ENCODE results near the gene NUDT1. TPM values are rescaled to one million over a fixed set of nuclear protein-coding genes. Genes with fewer than 3 reads are reported as not detected.

NUDT1 gene
- polyA plus RNA-seq, 2 donors = 24.7 to 41.0 TPM

GRCh38 chr7:2282185-2282751 is 40.2 kb downstream of the NUDT1 start:
- peaks cover 0 to 2% of the 10 kb centered on the region in 2 donors for H3K36me3 ChIP-seq (ENCODE audit: control insufficient read depth in 2 of 2, insufficient read depth in 2 of 2, low read length in 1 of 2)
- H3K4me3 ChIP-seq (ENCODE audit: low read depth in 1 of 2, low read length in 2 of 2) = no peak overlapping the region
- no peaks in the 10 kb centered on the region for H3K4me1 ChIP-seq (ENCODE audit: control insufficient read depth in 2 of 2, insufficient read depth in 2 of 2, low read length in 1 of 2)
- H3K9me3 ChIP-seq (ENCODE audit: control insufficient read depth in 2 of 2, insufficient read depth in 1 of 2, low read depth in 1 of 2, low read length in 1 of 2) = no peaks in the 10 kb centered on the region
- no peaks in the 10 kb centered on the region for H3K27me3 ChIP-seq (ENCODE audit: control insufficient read depth in 1 of 2, insufficient read depth in 2 of 2, low read length in 2 of 2)
- WGBS, 2 donors = 84 to 87% methylated on average over 14 of the region's 14 CpGs
- no peak overlapping the region for H3K27ac ChIP-seq (ENCODE audit: low read depth in 2 of 2, low read length in 1 of 2)

GRCh38 chr7:2283074-2283473 is 41.0 kb downstream of the NUDT1 start:
- 93 to 95% methylated on average over 20 of the region's 20 CpGs for WGBS, 2 donors
- no peaks in the 10 kb centered on the region for H3K36me3 ChIP-seq (ENCODE audit: control insufficient read depth in 2 of 2, insufficient read depth in 2 of 2, low read length in 1 of 2)
- H3K27ac ChIP-seq (ENCODE audit: low read depth in 2 of 2, low read length in 1 of 2) = no peak overlapping the region

GRCh38 chr7:2287745-2288144 is 45.7 kb downstream of the NUDT1 start:
- 87 to 89% methylated on average over 8 of the region's 8 CpGs for WGBS, 2 donors
- Histone ChIP-seq H3K27me3 (ENCODE audit: control insufficient read depth in 1 of 2, insufficient read depth in 2 of 2, low read length in 2 of 2) (no peaks in the 10 kb centered on the region), H3K4me3 (ENCODE audit: low read depth in 1 of 2, low read length in 2 of 2) (no peak overlapping the region), H3K27ac (ENCODE audit: low read depth in 2 of 2, low read length in 1 of 2) (no peak overlapping the region), H3K36me3 (ENCODE audit: control insufficient read depth in 2 of 2, insufficient read depth in 2 of 2, low read length in 1 of 2) (no peaks in the 10 kb centered on the region), H3K9me3 (ENCODE audit: control insufficient read depth in 2 of 2, insufficient read depth in 1 of 2, low read depth in 1 of 2, low read length in 1 of 2) (no peaks in the 10 kb centered on the region), H3K4me1 (ENCODE audit: control insufficient read depth in 2 of 2, insufficient read depth in 2 of 2, low read length in 1 of 2) (no peaks in the 10 kb centered on the region)

More at GRCh38 chr7:2283074-2283473, 41.0 kb downstream of the NUDT1 start:
- H3K27me3 ChIP-seq (ENCODE audit: control insufficient read depth in 1 of 2, insufficient read depth in 2 of 2, low read length in 2 of 2) = no peaks in the 10 kb centered on the region
- H3K4me3 ChIP-seq (ENCODE audit: low read depth in 1 of 2, low read length in 2 of 2) = no peak overlapping the region
- H3K4me1 ChIP-seq (ENCODE audit: control insufficient read depth in 2 of 2, insufficient read depth in 2 of 2, low read length in 1 of 2) = no peaks in the 10 kb centered on the region
- H3K9me3 ChIP-seq (ENCODE audit: control insufficient read depth in 2 of 2, insufficient read depth in 1 of 2, low read depth in 1 of 2, low read length in 1 of 2) = no peaks in the 10 kb centered on the region

GRCh38 chr7:2288503-2288902 is 46.5 kb downstream of the NUDT1 start:
- 92% methylated on average over 8 of the region's 8 CpGs for WGBS, 2 donors
- H3K9me3 ChIP-seq (ENCODE audit: control insufficient read depth in 2 of 2, insufficient read depth in 1 of 2, low read depth in 1 of 2, low read length in 1 of 2) = no peaks in the 10 kb centered on the region
- H3K4me1 ChIP-seq (ENCODE audit: control insufficient read depth in 2 of 2, insufficient read depth in 2 of 2, low read length in 1 of 2) = no peaks in the 10 kb centered on the region
- no peak overlapping the region for H3K4me3 ChIP-seq (ENCODE audit: low read depth in 1 of 2, low read length in 2 of 2)
- no peaks in the 10 kb centered on the region for H3K27me3 ChIP-seq (ENCODE audit: control insufficient read depth in 1 of 2, insufficient read depth in 2 of 2, low read length in 2 of 2)
- H3K36me3 ChIP-seq (ENCODE audit: control insufficient read depth in 2 of 2, insufficient read depth in 2 of 2, low read length in 1 of 2) = no peaks in the 10 kb centered on the region
- H3K27ac ChIP-seq (ENCODE audit: low read depth in 2 of 2, low read length in 1 of 2) = no peak overlapping the region

GRCh38 chr7:2289111-2289586 is 47.1 kb downstream of the NUDT1 start:
- Histone ChIP-seq H3K27ac (ENCODE audit: low read depth in 2 of 2, low read length in 1 of 2) (no peak overlapping the region), H3K4me1 (ENCODE audit: control insufficient read depth in 2 of 2, insufficient read depth in 2 of 2, low read length in 1 of 2) (no peaks in the 10 kb centered on the region), H3K27me3 (ENCODE audit: control insufficient read depth in 1 of 2, insufficient read depth in 2 of 2, low read length in 2 of 2) (no peaks in the 10 kb centered on the region), H3K9me3 (ENCODE audit: control insufficient read depth in 2 of 2, insufficient read depth in 1 of 2, low read depth in 1 of 2, low read length in 1 of 2) (no peaks in the 10 kb centered on the region), H3K4me3 (ENCODE audit: low read depth in 1 of 2, low read length in 2 of 2) (no peak overlapping the region), H3K36me3 (ENCODE audit: control insufficient read depth in 2 of 2, insufficient read depth in 2 of 2, low read length in 1 of 2) (no peaks in the 10 kb centered on the region)
- WGBS, 2 donors = 73 to 81% methylated on average over 20 of the region's 20 CpGs

GRCh38 chr7:2289621-2290020 is 47.6 kb downstream of the NUDT1 start:
- Histone ChIP-seq H3K27ac (ENCODE audit: low read depth in 2 of 2, low read length in 1 of 2) (no peak overlapping the region), H3K9me3 (ENCODE audit: control insufficient read depth in 2 of 2, insufficient read depth in 1 of 2, low read depth in 1 of 2, low read length in 1 of 2) (no peaks in the 10 kb centered on the region), H3K4me1 (ENCODE audit: control insufficient read depth in 2 of 2, insufficient read depth in 2 of 2, low read length in 1 of 2) (no peaks in the 10 kb centered on the region), H3K27me3 (ENCODE audit: control insufficient read depth in 1 of 2, insufficient read depth in 2 of 2, low read length in 2 of 2) (no peaks in the 10 kb centered on the region), H3K4me3 (ENCODE audit: low read depth in 1 of 2, low read length in 2 of 2) (no peak overlapping the region), H3K36me3 (ENCODE audit: control insufficient read depth in 2 of 2, insufficient read depth in 2 of 2, low read length in 1 of 2) (no peaks in the 10 kb centered on the region)
- 86 to 89% methylated on average over 13 of the region's 13 CpGs for WGBS, 2 donors

GRCh38 chr7:2290877-2291276 is 48.9 kb downstream of the NUDT1 start:
- no peaks in the 10 kb centered on the region for H3K36me3 ChIP-seq (ENCODE audit: control insufficient read depth in 2 of 2, insufficient read depth in 2 of 2, low read length in 1 of 2)
- WGBS, 2 donors = 95 to 96% methylated on average over 6 of the region's 6 CpGs

GRCh38 chr7:2295936-2296620 is 54.1 kb downstream of the NUDT1 start:
- 76 to 77% methylated on average over 6 of the region's 6 CpGs for WGBS, 2 donors
- H3K36me3 ChIP-seq (ENCODE audit: control insufficient read depth in 2 of 2, insufficient read depth in 2 of 2, low read length in 1 of 2) = no peaks in the 10 kb centered on the region
- no peaks in the 10 kb centered on the region for H3K27me3 ChIP-seq (ENCODE audit: control insufficient read depth in 1 of 2, insufficient read depth in 2 of 2, low read length in 2 of 2)
- H3K4me3 ChIP-seq (ENCODE audit: low read depth in 1 of 2, low read length in 2 of 2) = no peak overlapping the region
- H3K9me3 ChIP-seq (ENCODE audit: control insufficient read depth in 2 of 2, insufficient read depth in 1 of 2, low read depth in 1 of 2, low read length in 1 of 2) = no peaks in the 10 kb centered on the region
- no peaks in the 10 kb centered on the region for H3K4me1 ChIP-seq (ENCODE audit: control insufficient read depth in 2 of 2, insufficient read depth in 2 of 2, low read length in 1 of 2)
- H3K27ac ChIP-seq (ENCODE audit: low read depth in 2 of 2, low read length in 1 of 2) = no peak overlapping the region

More at GRCh38 chr7:2290877-2291276, 48.9 kb downstream of the NUDT1 start:
- no peaks in the 10 kb centered on the region for H3K4me1 ChIP-seq (ENCODE audit: control insufficient read depth in 2 of 2, insufficient read depth in 2 of 2, low read length in 1 of 2)
- H3K9me3 ChIP-seq (ENCODE audit: control insufficient read depth in 2 of 2, insufficient read depth in 1 of 2, low read depth in 1 of 2, low read length in 1 of 2) = no peaks in the 10 kb centered on the region
- H3K27me3 ChIP-seq (ENCODE audit: control insufficient read depth in 1 of 2, insufficient read depth in 2 of 2, low read length in 2 of 2) = no peaks in the 10 kb centered on the region
- H3K27ac ChIP-seq (ENCODE audit: low read depth in 2 of 2, low read length in 1 of 2) = no peak overlapping the region
- no peak overlapping the region for H3K4me3 ChIP-seq (ENCODE audit: low read depth in 1 of 2, low read length in 2 of 2)

- no peaks in the 10 kb centered on the region for H3K4me1 ChIP-seq (ENCODE audit: control insufficient read depth in 2 of 2, insufficient read depth in 2 of 2, low read length in 1 of 2)
- H3K36me3 ChIP-seq (ENCODE audit: control insufficient read depth in 2 of 2, insufficient read depth in 2 of 2, low read length in 1 of 2) = no peaks in the 10 kb centered on the region
- 93 to 95% methylated on average over 6 of the region's 6 CpGs for WGBS, 2 donors
- no peaks in the 10 kb centered on the region for H3K9me3 ChIP-seq (ENCODE audit: control insufficient read depth in 2 of 2, insufficient read depth in 1 of 2, low read depth in 1 of 2, low read length in 1 of 2)
- H3K27ac ChIP-seq (ENCODE audit: low read depth in 2 of 2, low read length in 1 of 2) = no peak overlapping the region
- H3K4me3 ChIP-seq (ENCODE audit: low read depth in 1 of 2, low read length in 2 of 2) = no peak overlapping the region
- H3K27me3 ChIP-seq (ENCODE audit: control insufficient read depth in 1 of 2, insufficient read depth in 2 of 2, low read length in 2 of 2) = no peaks in the 10 kb centered on the region
These were observed 54.8 kb downstream of the NUDT1 start for GRCh38 chr7:2296832-2297231.

All from esophagus (tissue), 2 donors.